Mammary epithelial cell (primary cell): ENCODE data around the gene KLF11.

Experiments used
- EZH2 ChIP-seq: IDR thresholded peaks from 2 replicates; pipeline ENCODE4 v1.6.1; 2012; ENCODE audit warnings: low read length, inconsistent platforms, borderline replicate concordance
- TF ChIP-seq, protein P1 (sequence below), 2 donors: IDR thresholded peaks in 1 of 2; conservative IDR thresholded peaks in 1 of 2; 2 replicates each; pipeline ENCODE4 v1.5.1; 2011 to 2012; ENCODE audit warnings: inconsistent platforms in 2 of 2, low read length in 2 of 2, mild to moderate bottlenecking in 2 of 2, control low read depth in 1 of 2, low read depth in 1 of 2; ENCODE audit not compliant: insufficient read depth in 1 of 2; ENCODE audit errors: extremely low read depth in 1 of 2

GRCh38 chr2:10006236-10007161 is 36.9 kb upstream of the KLF11 start:
- TF ChIP-seq, protein P1, sequence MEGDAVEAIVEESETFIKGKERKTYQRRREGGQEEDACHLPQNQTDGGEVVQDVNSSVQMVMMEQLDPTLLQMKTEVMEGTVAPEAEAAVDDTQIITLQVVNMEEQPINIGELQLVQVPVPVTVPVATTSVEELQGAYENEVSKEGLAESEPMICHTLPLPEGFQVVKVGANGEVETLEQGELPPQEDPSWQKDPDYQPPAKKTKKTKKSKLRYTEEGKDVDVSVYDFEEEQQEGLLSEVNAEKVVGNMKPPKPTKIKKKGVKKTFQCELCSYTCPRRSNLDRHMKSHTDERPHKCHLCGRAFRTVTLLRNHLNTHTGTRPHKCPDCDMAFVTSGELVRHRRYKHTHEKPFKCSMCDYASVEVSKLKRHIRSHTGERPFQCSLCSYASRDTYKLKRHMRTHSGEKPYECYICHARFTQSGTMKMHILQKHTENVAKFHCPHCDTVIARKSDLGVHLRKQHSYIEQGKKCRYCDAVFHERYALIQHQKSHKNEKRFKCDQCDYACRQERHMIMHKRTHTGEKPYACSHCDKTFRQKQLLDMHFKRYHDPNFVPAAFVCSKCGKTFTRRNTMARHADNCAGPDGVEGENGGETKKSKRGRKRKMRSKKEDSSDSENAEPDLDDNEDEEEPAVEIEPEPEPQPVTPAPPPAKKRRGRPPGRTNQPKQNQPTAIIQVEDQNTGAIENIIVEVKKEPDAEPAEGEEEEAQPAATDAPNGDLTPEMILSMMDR (conservative IDR thresholded peaks at IDR 0.05 in 1 of 2, IDR thresholded peaks at IDR 0.05 in 1 of 2; ENCODE audit: extremely low read depth in 1 of 2, insufficient read depth in 1 of 2, low read depth in 1 of 2, low read length in 2 of 2), result no peak
- no peak for TF ChIP-seq EZH2
